ENCODE results near the gene MATN4. TPM values are rescaled to one million over a fixed set of nuclear protein-coding genes. Genes with fewer than 3 reads are reported as not detected.

The MATN4 gene
- total RNA-seq, 1 experiment from 2014 or later = 1.9 TPM

GRCh38 chr20:45268531-45268930 is 39.6 kb downstream of the MATN4 start:
- ChIA-PET CTCF (interaction anchor here (0.8 to 2.5 kb wide), 5 partner anchors 22 to 157 kb away, joined by 3 to 11 read pairs (median 4); no protein-coding TSS in a partner anchor), POLR2A (no interaction called here)
- Mint-ChIP-seq H3K27ac (no peak overlapping the region), H3K4me3 (no peak overlapping the region), H3K4me1 (peaks cover 17% of the 10 kb centered on the region), H3K27me3 (ENCODE audit: low read depth) (no peaks in the 10 kb centered on the region; the same call in 1 of the 2 replicates), H3K36me3 (no peaks in the 10 kb centered on the region), H3K9me3 (no peaks in the 10 kb centered on the region)
- DNase-seq (ENCODE audit: low spot score) (no peak), ATAC-seq (no peak)
- no peak for TF ChIP-seq ZNF138 (CRISPR knock-in tag; conservative IDR thresholded peaks at IDR 0.05)
- no peak for TF ChIP-seq ZNF671 (CRISPR knock-in tag; IDR thresholded peaks at IDR 0.05)
- no peak for TF ChIP-seq ELF4 (CRISPR knock-in tag; IDR thresholded peaks at IDR 0.05; ENCODE audit: low read depth)
- TF ChIP-seq TP53 (CRISPR knock-in tag; IDR thresholded peaks at IDR 0.05) = no peak
- no peak for TF ChIP-seq ZNF423 (CRISPR knock-in tag; IDR thresholded peaks at IDR 0.05)
- TF ChIP-seq USF2 (CRISPR knock-in tag; IDR thresholded peaks at IDR 0.05) = no peak
- TF ChIP-seq E2F5 (CRISPR knock-in tag; IDR thresholded peaks at IDR 0.05) = no peak
- no peak for TF ChIP-seq PRRX2 (CRISPR knock-in tag; IDR thresholded peaks at IDR 0.05)
- TF ChIP-seq KAT7 (CRISPR knock-in tag; IDR thresholded peaks at IDR 0.05; ENCODE audit: borderline replicate concordance) = no peak
- no peak for TF ChIP-seq CREB1 (CRISPR knock-in tag; IDR thresholded peaks at IDR 0.05)
- no peak for TF ChIP-seq USF1 (CRISPR knock-in tag; IDR thresholded peaks at IDR 0.05)
- TF ChIP-seq NFATC4 (CRISPR knock-in tag; IDR thresholded peaks at IDR 0.05) = no peak
- TF ChIP-seq ZNF219 (CRISPR knock-in tag; IDR thresholded peaks at IDR 0.05; ENCODE audit: borderline replicate concordance) = no peak
- no peak for TF ChIP-seq CTCF (IDR thresholded peaks at IDR 0.05)
- TF ChIP-seq GABPB1 (CRISPR knock-in tag; IDR thresholded peaks at IDR 0.05) = no peak
- no peak for TF ChIP-seq ZNF425 (CRISPR knock-in tag; conservative IDR thresholded peaks at IDR 0.05)
- no peak for TF ChIP-seq JAZF1 (CRISPR knock-in tag; IDR thresholded peaks at IDR 0.05)
- no peak for TF ChIP-seq NFYB (CRISPR knock-in tag; conservative IDR thresholded peaks at IDR 0.05; ENCODE audit: low read depth)

GRCh38 chr20:45266977-45267376 is 41.1 kb downstream of the MATN4 start:
- no peak overlapping the region for H3K4me3 Mint-ChIP-seq
- no peak overlapping the region for H3K27ac Mint-ChIP-seq
- no peak for TF ChIP-seq MAX (CRISPR knock-in tag; IDR thresholded peaks at IDR 0.05)
- no peaks in the 10 kb centered on the region for H3K36me3 Mint-ChIP-seq
- ChIA-PET POLR2A (no interaction called here), CTCF (interaction anchor here (0.9 to 1.5 kb wide), 2 partner anchors 34 to 128 kb away, joined by 3 to 5 read pairs; no protein-coding TSS in a partner anchor)
- DNase-seq (ENCODE audit: low spot score) = no peak
- ATAC-seq = no peak
- no peaks in the 10 kb centered on the region for H3K9me3 Mint-ChIP-seq
- H3K4me1 Mint-ChIP-seq = peaks cover 11% of the 10 kb centered on the region
- H3K27me3 Mint-ChIP-seq (ENCODE audit: low read depth) = no peaks in the 10 kb centered on the region; the same call in 1 of the 2 replicates

All from WTC11 (cell line).